ENCODE data around the gene GLI3.

The GLI3 gene

GRCh38 chr7:42154173-42154572, 82.8 kb downstream of the GLI3 start:
- no peak for DNase-seq (ENCODE audit: extremely low spot score)
- CTCF ChIA-PET, result interaction anchor here (0.7 kb wide), 1 partner anchor 420 kb away, joined by 3 read pairs; no protein-coding TSS in a partner anchor
- POLR2A ChIA-PET, result interaction anchor here (1.0 kb wide), 1 partner anchor 53 kb away, joined by 3 read pairs; no protein-coding TSS in a partner anchor
- TF ChIP-seq NFRKB (IDR thresholded peaks at IDR 0.05) (no peak), LEF1 (IDR thresholded peaks at IDR 0.05; ENCODE audit: borderline replicate concordance) (no peak), ZNF384 (IDR thresholded peaks at IDR 0.05) (no peak), FOXM1 (IDR thresholded peaks at IDR 0.05; ENCODE audit: borderline replicate concordance) (no peak)

GRCh38 chr7:42152329-42153205, 84.4 kb downstream of the GLI3 start:
- no peak; the same call in 1 of the 2 replicates for TF ChIP-seq CTBP1 (IDR thresholded peaks at IDR 0.05; ENCODE audit: borderline replicate concordance)
- TF ChIP-seq L3MBTL2 (conservative IDR thresholded peaks at IDR 0.05), result no peak
- TF ChIP-seq ARNT (IDR thresholded peaks at IDR 0.05), result no peak
- TF ChIP-seq PKNOX1 (IDR thresholded peaks at IDR 0.05), result peak; percentile 91
- peak; percentile 95 for TF ChIP-seq FOXA1 (IDR thresholded peaks at IDR 0.05)
- TF ChIP-seq TARDBP (IDR thresholded peaks at IDR 0.05), result no peak
- DNase-seq (ENCODE audit: extremely low spot score), result peak; percentile 40
- ChIA-PET CTCF (no interaction called here), POLR2A (interaction anchor here (0.7 to 1.7 kb wide), 6 partner anchors 9 to 86 kb away, joined by 3 to 6 read pairs (median 3); no protein-coding TSS in a partner anchor)

- ChIA-PET CTCF (no interaction called here), POLR2A (no interaction called here)
- no peak for DNase-seq (ENCODE audit: extremely low spot score)
- TF ChIP-seq PKNOX1 (IDR thresholded peaks at IDR 0.05), result no peak
- no peak for TF ChIP-seq FOXM1 (IDR thresholded peaks at IDR 0.05; ENCODE audit: borderline replicate concordance)
- no peak for TF ChIP-seq TARDBP (IDR thresholded peaks at IDR 0.05)
- TF ChIP-seq ARNT (IDR thresholded peaks at IDR 0.05), result no peak
- TF ChIP-seq SUZ12 (IDR thresholded peaks at IDR 0.05), result no peak
- TF ChIP-seq NFRKB (IDR thresholded peaks at IDR 0.05), result no peak
- TF ChIP-seq HDGF (IDR thresholded peaks at IDR 0.05; ENCODE audit: borderline replicate concordance), result no peak
- TF ChIP-seq FOXA1 (IDR thresholded peaks at IDR 0.05), result no peak
Measured at GRCh38 chr7:42151309-42151708, 85.7 kb downstream of the GLI3 start.

GRCh38 chr7:42145539-42145938, 91.5 kb downstream of the GLI3 start:
- DNase-seq (ENCODE audit: extremely low spot score), result no peak
- TF ChIP-seq FOXM1 (IDR thresholded peaks at IDR 0.05; ENCODE audit: borderline replicate concordance) (no peak), TARDBP (IDR thresholded peaks at IDR 0.05) (no peak), HDGF (IDR thresholded peaks at IDR 0.05; ENCODE audit: borderline replicate concordance) (no peak), SUZ12 (IDR thresholded peaks at IDR 0.05) (no peak), CTBP1 (IDR thresholded peaks at IDR 0.05; ENCODE audit: borderline replicate concordance) (no peak), FOXA1 (IDR thresholded peaks at IDR 0.05) (no peak), ZNF384 (IDR thresholded peaks at IDR 0.05) (no peak), ARNT (IDR thresholded peaks at IDR 0.05) (no peak), PKNOX1 (IDR thresholded peaks at IDR 0.05) (no peak), ELF4 (IDR thresholded peaks at IDR 0.05) (no peak), FOXK2 (IDR thresholded peaks at IDR 0.05) (no peak), SP1 (IDR thresholded peaks at IDR 0.05) (no peak), LEF1 (IDR thresholded peaks at IDR 0.05; ENCODE audit: borderline replicate concordance) (no peak), NFRKB (IDR thresholded peaks at IDR 0.05) (no peak), L3MBTL2 (conservative IDR thresholded peaks at IDR 0.05) (no peak)
- ChIA-PET CTCF (no interaction called here), POLR2A (no interaction called here)

- no peak for DNase-seq (ENCODE audit: extremely low spot score)
- CTCF ChIA-PET, result no interaction called here
- POLR2A ChIA-PET, result interaction anchor here (0.6 kb wide), 1 partner anchor 162 kb away, joined by 4 read pairs; no protein-coding TSS in a partner anchor
- no peak for TF ChIP-seq CTBP1 (IDR thresholded peaks at IDR 0.05; ENCODE audit: borderline replicate concordance)
- TF ChIP-seq ARNT (IDR thresholded peaks at IDR 0.05), result no peak
- no peak for TF ChIP-seq ELF4 (IDR thresholded peaks at IDR 0.05)
- no peak for TF ChIP-seq FOXM1 (IDR thresholded peaks at IDR 0.05; ENCODE audit: borderline replicate concordance)
- no peak for TF ChIP-seq SUZ12 (IDR thresholded peaks at IDR 0.05)
- TF ChIP-seq HDGF (IDR thresholded peaks at IDR 0.05; ENCODE audit: borderline replicate concordance), result no peak
- TF ChIP-seq ZNF384 (IDR thresholded peaks at IDR 0.05), result no peak
- TF ChIP-seq LEF1 (IDR thresholded peaks at IDR 0.05; ENCODE audit: borderline replicate concordance), result no peak
- TF ChIP-seq NFRKB (IDR thresholded peaks at IDR 0.05), result no peak
- no peak for TF ChIP-seq FOXK2 (IDR thresholded peaks at IDR 0.05)
- TF ChIP-seq SP1 (IDR thresholded peaks at IDR 0.05), result no peak
- no peak for TF ChIP-seq L3MBTL2 (conservative IDR thresholded peaks at IDR 0.05)
- TF ChIP-seq FOXA1 (IDR thresholded peaks at IDR 0.05), result no peak
- TF ChIP-seq PKNOX1 (IDR thresholded peaks at IDR 0.05), result no peak
- TF ChIP-seq BHLHE40 (IDR thresholded peaks at IDR 0.05; ENCODE audit: borderline replicate concordance), result no peak
- TF ChIP-seq TARDBP (IDR thresholded peaks at IDR 0.05), result no peak
Measured at GRCh38 chr7:42144604-42145003, 92.4 kb downstream of the GLI3 start.
